Measurements from ENCODE around the gene XPC. TPM values are rescaled to one million over a fixed set of nuclear protein-coding genes. Genes with fewer than 3 reads are reported as not detected.

Gene XPC
- total RNA-seq, 4 donors from 2014 or later: 14.4 to 47.9 (median 30.0) TPM

DNA sequence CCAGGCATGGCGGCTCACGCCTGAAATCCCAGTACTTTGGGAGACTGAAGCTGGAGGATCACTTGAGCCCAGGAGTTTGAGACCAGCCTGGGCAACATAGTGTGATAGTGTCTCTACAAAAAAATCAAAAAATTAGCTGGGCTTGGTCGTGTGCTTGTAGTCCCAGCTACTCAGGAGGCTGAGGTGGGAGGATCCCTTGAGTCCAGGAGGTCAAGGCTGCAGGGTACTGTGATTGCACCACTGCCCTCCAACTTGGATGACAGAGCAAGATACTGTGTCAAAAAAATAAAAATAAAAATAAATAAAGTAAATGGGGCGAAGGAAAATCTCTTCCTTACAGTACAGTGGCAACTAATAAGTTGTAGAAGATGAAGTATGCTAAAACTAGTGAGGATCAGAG, 29.8 kb upstream of the XPC start:
- WGBS, 2 donors: 87 to 91% methylated on average over 4 of the region's 4 CpGs
- TF ChIP-seq, protein P1, sequence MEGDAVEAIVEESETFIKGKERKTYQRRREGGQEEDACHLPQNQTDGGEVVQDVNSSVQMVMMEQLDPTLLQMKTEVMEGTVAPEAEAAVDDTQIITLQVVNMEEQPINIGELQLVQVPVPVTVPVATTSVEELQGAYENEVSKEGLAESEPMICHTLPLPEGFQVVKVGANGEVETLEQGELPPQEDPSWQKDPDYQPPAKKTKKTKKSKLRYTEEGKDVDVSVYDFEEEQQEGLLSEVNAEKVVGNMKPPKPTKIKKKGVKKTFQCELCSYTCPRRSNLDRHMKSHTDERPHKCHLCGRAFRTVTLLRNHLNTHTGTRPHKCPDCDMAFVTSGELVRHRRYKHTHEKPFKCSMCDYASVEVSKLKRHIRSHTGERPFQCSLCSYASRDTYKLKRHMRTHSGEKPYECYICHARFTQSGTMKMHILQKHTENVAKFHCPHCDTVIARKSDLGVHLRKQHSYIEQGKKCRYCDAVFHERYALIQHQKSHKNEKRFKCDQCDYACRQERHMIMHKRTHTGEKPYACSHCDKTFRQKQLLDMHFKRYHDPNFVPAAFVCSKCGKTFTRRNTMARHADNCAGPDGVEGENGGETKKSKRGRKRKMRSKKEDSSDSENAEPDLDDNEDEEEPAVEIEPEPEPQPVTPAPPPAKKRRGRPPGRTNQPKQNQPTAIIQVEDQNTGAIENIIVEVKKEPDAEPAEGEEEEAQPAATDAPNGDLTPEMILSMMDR (IDR thresholded peaks at IDR 0.05): no peak
- no peak for TF ChIP-seq POLR2A (IDR thresholded peaks at IDR 0.05)
- H3K4me3 ChIP-seq: no peak overlapping the region
- intact Hi-C loops (cut with DNase I): loop anchor here (10.0 kb wide), 1 partner anchor 47 kb away; no protein-coding TSS in a partner anchor
- no peaks in the 10 kb centered on the region for H3K36me3 ChIP-seq
- no peaks in the 10 kb centered on the region for H3K9me3 ChIP-seq
- no peak for DNase-seq
- peaks cover 5 to 32% (median 19%) of the 10 kb centered on the region in 3 donors for H3K4me1 ChIP-seq
- no peaks in the 10 kb centered on the region for H3K27me3 ChIP-seq
- no peak overlapping the region for H3K27ac ChIP-seq

DNA sequence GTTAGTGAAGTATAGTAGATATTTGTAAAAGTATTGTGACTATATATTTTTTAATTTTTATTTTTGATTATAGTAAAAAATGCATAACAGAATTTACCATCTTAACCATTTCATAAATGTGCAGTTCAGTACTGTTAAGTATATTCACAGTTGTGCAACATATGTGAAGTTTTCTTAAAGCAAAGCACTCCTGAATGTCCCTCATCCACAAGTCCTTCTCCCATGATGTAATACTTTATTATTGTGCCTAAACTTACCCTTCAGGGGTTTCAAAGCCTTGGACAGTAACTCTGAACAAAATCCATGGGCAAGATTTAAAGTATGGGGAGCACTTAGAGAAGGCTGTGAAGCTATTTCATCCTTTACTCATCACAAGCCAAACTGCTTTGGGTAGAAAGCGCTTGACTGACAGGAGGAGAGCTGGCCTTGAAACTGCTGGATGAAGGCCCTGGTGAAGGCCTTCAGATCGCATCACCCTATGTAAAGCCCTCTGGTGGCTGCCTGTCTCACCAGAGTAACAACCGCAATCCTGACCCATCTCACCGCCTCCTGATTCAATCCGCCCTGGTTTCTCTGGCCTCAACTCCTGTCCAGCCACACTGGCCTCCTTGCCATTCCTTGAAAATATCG, 28.3 kb upstream of the XPC start:
- Histone ChIP-seq H3K4me1 (peaks cover 9 to 47% (median 30%) of the 10 kb centered on the region in 3 donors), H3K4me3 (no peak overlapping the region), H3K9me3 (no peaks in the 10 kb centered on the region), H3K27ac (no peak overlapping the region), H3K36me3 (no peaks in the 10 kb centered on the region), H3K27me3 (no peaks in the 10 kb centered on the region)
- TF ChIP-seq, protein P1 (IDR thresholded peaks at IDR 0.05): no peak
- TF ChIP-seq POLR2A (IDR thresholded peaks at IDR 0.05): no peak
- 95 to 99% methylated on average over 6 of the region's 6 CpGs for WGBS, 2 donors
- DNase-seq: no peak
- intact Hi-C loops (cut with DNase I): loop anchor here (10.0 kb wide), 1 partner anchor 48 kb away; no protein-coding TSS in a partner anchor

DNA sequence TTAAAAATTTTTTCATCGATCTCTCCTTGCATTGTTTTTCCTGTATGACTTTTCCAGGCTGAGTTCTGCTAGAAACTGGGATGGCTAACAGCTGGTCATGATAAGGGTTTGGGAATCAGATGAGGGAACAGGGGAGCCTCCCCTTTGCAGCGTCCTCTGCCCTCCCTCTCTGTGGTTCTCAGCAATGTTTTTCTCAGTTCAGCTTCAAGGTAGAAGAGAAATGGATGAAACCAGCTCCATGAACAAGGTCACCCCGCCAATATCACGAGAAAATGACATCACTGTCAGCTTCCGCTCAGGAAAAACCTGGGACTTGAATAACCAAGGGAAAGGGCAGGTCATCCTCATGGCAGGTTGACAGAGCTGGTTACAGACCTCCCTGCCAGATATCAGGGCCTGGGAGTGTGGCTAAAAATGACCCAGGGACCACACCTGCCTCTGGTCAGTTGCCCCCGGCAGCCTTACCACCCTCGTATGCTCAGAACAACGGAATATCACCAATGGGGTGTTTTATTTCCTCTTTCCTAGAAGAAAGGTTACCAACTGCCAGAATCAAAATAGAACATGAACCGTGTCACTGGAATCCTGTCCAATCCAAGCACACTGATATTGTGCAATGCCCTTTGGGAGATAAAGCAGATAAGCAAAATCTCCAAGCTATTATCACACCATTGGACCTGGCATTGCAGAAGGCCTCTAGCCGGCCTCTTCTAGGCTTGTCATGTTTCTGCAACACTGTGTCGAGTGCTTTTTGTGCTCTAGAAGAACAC, 26.3 kb upstream of the XPC start:
- Histone ChIP-seq H3K4me1 (peaks cover 20 to 54% (median 38%) of the 10 kb centered on the region in 3 donors), H3K4me3 (no peak overlapping the region), H3K27ac (peak overlapping the region in 3 of 4 donors; percentile 19 to 67 (median 66)), H3K9me3 (no peaks in the 10 kb centered on the region), H3K36me3 (no peaks in the 10 kb centered on the region), H3K27me3 (no peaks in the 10 kb centered on the region)
- no peak for DNase-seq
- TF ChIP-seq POLR2A (IDR thresholded peaks at IDR 0.05): no peak
- TF ChIP-seq, protein P1 (IDR thresholded peaks at IDR 0.05): no peak
- intact Hi-C loops (cut with DNase I): loop anchor here (5.0 to 10.0 kb wide), 2 partner anchors 50 to 263 kb away; no protein-coding TSS in a partner anchor
- 52 to 67% methylated on average over 9 to 11 of the region's 11 CpGs for WGBS, 2 donors

DNA sequence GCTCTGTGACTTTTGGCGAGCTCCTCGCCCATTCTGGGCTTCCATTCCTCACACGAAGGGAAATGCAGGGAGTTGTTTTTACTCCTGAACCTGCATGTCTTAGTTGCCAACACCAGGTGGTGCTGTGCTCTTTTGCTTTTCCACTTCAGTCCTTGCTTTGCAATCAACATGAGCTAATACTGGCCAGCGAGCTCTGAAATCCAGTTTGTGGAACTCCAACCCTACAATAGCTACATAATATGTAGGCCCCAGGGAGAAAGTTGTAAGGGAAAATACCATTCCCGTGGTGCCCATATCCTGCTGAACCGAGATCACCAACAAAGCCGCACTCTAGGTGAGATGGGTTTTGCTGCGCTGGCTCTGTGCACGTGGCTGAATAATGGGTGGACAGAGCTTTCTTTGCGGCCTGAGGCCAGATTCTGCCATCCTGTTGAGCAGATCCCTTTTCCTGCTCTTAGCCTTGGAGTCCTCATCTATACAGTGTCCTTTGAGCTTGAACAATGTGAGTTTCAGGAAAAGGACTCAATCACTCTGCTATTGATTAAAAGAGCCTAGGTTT, 25.2 kb upstream of the XPC start:
- peaks cover 0 to 4% (median 0%) of the 10 kb centered on the region in 3 donors for H3K36me3 ChIP-seq
- TF ChIP-seq POLR2A (IDR thresholded peaks at IDR 0.05): no peak
- TF ChIP-seq, protein P1 (IDR thresholded peaks at IDR 0.05): peak; percentile 71 to 93 (median 88)
- H3K27me3 ChIP-seq: no peaks in the 10 kb centered on the region
- no peaks in the 10 kb centered on the region for H3K9me3 ChIP-seq
- H3K27ac ChIP-seq: peak overlapping the region in 3 of 4 donors; percentile 2 to 67 (median 66)
- intact Hi-C loops (cut with DNase I): loop anchor here (5.0 to 10.0 kb wide), 2 partner anchors 51 to 264 kb away; no protein-coding TSS in a partner anchor
- 21 to 50% methylated on average over 5 to 10 of the region's 10 CpGs for WGBS, 2 donors
- no peak for DNase-seq
- H3K4me3 ChIP-seq: no peak overlapping the region
- H3K4me1 ChIP-seq: peaks cover 20 to 65% (median 41%) of the 10 kb centered on the region in 3 donors
